CD4-positive, alpha-beta T cell treated with Interleukin-21 for 1 hour (primary cell): Measurements from ENCODE around the gene SNX3.

Experiments used
- DNase-seq: peaks from one replicate; pipeline ENCODE4 v3.0.0-alpha.2; 2020

SNX3 gene

GRCh38 chr6:108200186-108200585 is 60.7 kb downstream of the SNX3 start:
- DNase-seq = no peak

GRCh38 chr6:108198761-108199498 is 61.9 kb downstream of the SNX3 start:
- no peak for DNase-seq

- no peak for DNase-seq
Measured at GRCh38 chr6:108195209-108195608, 65.6 kb downstream of the SNX3 start.

- no peak for DNase-seq
Measured at GRCh38 chr6:108194503-108194902, 66.3 kb downstream of the SNX3 start.

GRCh38 chr6:108193835-108194234 is 67.0 kb downstream of the SNX3 start:
- no peak for DNase-seq

GRCh38 chr6:108193131-108193530 is 67.7 kb downstream of the SNX3 start:
- DNase-seq = no peak

GRCh38 chr6:108187519-108187918 is 73.3 kb downstream of the SNX3 start:
- no peak for DNase-seq

GRCh38 chr6:108186226-108186625 is 74.6 kb downstream of the SNX3 start:
- DNase-seq = no peak

GRCh38 chr6:108180776-108181175 is 80.1 kb downstream of the SNX3 start:
- no peak for DNase-seq

GRCh38 chr6:108180266-108180665 is 80.6 kb downstream of the SNX3 start:
- no peak for DNase-seq

GRCh38 chr6:108179741-108180140 is 81.1 kb downstream of the SNX3 start:
- no peak for DNase-seq

GRCh38 chr6:108176281-108177089 is 84.4 kb downstream of the SNX3 start:
- no peak for DNase-seq

GRCh38 chr6:108175592-108176279 is 85.1 kb downstream of the SNX3 start:
- DNase-seq = no peak

GRCh38 chr6:108175176-108175591 is 85.7 kb downstream of the SNX3 start:
- no peak for DNase-seq

- no peak for DNase-seq
Measured at GRCh38 chr6:108174371-108175175, 86.3 kb downstream of the SNX3 start.

GRCh38 chr6:108171918-108172516 is 88.8 kb downstream of the SNX3 start:
- no peak for DNase-seq

- DNase-seq = no peak
Measured at GRCh38 chr6:108171291-108171917, 89.4 kb downstream of the SNX3 start.

GRCh38 chr6:108170332-108171290 is 90.2 kb downstream of the SNX3 start:
- no peak for DNase-seq

- DNase-seq = no peak
Measured at GRCh38 chr6:108169464-108170331, 91.1 kb downstream of the SNX3 start.
